A549 treated with Mapracorat at 1 μM for 4 hours (cell line): ENCODE data around the gene NR4A1. TPM values are rescaled to one million over a fixed set of nuclear protein-coding genes. Genes with fewer than 3 reads are reported as not detected.

ENCODE experiments used
- total RNA-seq: library from RNA; stranded (reverse); fragments of 200-300 nt; extraction: Qiagen RNA extraction; gene quantifications from 5 replicates; pipeline ENCODE4 v1.2.3, GENCODE V29; 2022

The NR4A1 gene
- 31.1 to 46.7 TPM (median 34.6 TPM) in 5 replicates for total RNA-seq

DNA sequence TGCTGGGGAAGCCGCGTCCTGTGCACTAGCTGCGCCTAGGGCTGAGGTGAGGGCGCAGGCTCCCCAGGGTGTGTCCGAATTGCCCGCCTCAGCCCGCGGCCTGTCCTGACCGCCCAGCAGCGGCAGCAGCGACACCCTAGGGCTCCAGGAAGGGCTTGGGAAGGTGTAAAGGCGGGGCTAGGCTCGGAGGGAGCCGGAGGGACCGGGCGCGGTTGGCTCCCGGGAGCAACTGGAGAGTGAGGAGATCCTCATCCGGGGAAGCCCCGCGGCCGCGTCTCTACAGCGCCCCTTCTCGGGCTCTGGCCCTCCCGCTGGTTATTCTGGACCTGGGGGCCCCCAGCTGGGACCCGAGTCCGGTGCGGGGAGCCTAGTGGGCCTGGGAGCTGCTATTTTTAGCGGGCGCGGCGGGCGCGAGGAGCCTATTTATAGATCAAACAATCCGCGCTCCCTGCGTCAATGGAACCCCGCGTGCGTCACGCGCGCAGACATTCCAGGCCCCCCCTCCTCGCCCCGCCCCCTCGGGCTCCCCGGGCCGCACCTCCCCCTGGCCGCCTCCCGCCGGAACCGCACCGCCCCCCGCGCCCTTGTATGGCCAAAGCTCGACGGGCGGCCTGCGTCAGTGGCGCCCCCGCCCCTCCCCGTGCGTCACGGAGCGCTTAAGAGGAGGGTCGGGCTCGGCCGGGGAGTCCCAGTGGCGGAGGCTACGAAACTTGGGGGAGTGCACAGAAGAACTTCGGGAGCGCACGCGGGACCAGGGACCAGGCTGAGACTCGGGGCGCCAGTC lies at the start of gene NR4A1:
Gene NR4A1, plus strand, starts transcription at position 685 of the 784 bp plus-strand sequence. CDS start 2,887 bp downstream, outside the sequence.

GRCh38 chr12:52006726-52007157 lies 44.5 kb upstream of the NR4A1 start, which contains the start of gene TAMALIN:
Gene TAMALIN (plus strand): TSS chr12:52006946. CDS start chr12:52007020, 74 bp downstream.

GRCh38 chr12:52069327-52070184 lies 18.3 kb downstream of the NR4A1 start, which contains the start of gene ATG101:
Gene ATG101 (plus strand): TSS chr12:52069978. CDS start chr12:52073651, 3,673 bp downstream.

GRCh38 chr12:52079576-52080402 lies 28.5 kb downstream of the NR4A1 start, which contains the start of gene SMIM41:
Gene SMIM41 (plus strand): TSS chr12:52079704. CDS start chr12:52079780, 76 bp downstream.

Other genes with a start within 250 kb of the NR4A1 start
- gene FIGNL2, start 202.7 kb upstream of the NR4A1 start, total RNA-seq: 0.20 to 0.46 TPM (median 0.23 TPM) in 5 replicates
- gene ANKRD33, start 163.3 kb upstream of the NR4A1 start, total RNA-seq: not detected in 5 replicates
- gene ACVRL1, start 143.9 kb upstream of the NR4A1 start, total RNA-seq: 0.08 to 0.62 TPM (median 0.15 TPM) in 4 of 5 replicates, not detected in the other
- 14.6 to 18.8 TPM (median 17.3 TPM) in 5 replicates for gene ACVR1B, start 99.7 kb upstream of the NR4A1 start, total RNA-seq
- gene TAMALIN, start 44.5 kb upstream of the NR4A1 start, total RNA-seq: 0.36 to 1.2 TPM (median 0.83 TPM) in 5 replicates
- 75.2 to 106 TPM (median 91.4 TPM) in 5 replicates for gene ATG101, start 18.5 kb downstream of the NR4A1 start, total RNA-seq
- gene SMIM41, start 28.3 kb downstream of the NR4A1 start, total RNA-seq: not detected in 5 replicates
- gene KRT80, start 140.6 kb downstream of the NR4A1 start, total RNA-seq: 38.9 to 58.0 TPM (median 46.2 TPM) in 5 replicates
- gene KRT7, start 181.8 kb downstream of the NR4A1 start, total RNA-seq: 4,849 to 5,975 TPM (median 5,509 TPM) in 5 replicates
- gene KRT86, start 223.2 kb downstream of the NR4A1 start, total RNA-seq: 23.1 to 49.2 TPM (median 47.0 TPM) in 5 replicates
- gene KRT81, start 240.1 kb downstream of the NR4A1 start, total RNA-seq: 3,076 to 4,171 TPM (median 4,026 TPM) in 5 replicates